ENCODE data around the gene CDS2. TPM values are rescaled to one million over a fixed set of nuclear protein-coding genes. Genes with fewer than 3 reads are reported as not detected.

CDS2 gene
- total RNA-seq, 1 donor from 2014 or later = 36.9 TPM

DNA sequence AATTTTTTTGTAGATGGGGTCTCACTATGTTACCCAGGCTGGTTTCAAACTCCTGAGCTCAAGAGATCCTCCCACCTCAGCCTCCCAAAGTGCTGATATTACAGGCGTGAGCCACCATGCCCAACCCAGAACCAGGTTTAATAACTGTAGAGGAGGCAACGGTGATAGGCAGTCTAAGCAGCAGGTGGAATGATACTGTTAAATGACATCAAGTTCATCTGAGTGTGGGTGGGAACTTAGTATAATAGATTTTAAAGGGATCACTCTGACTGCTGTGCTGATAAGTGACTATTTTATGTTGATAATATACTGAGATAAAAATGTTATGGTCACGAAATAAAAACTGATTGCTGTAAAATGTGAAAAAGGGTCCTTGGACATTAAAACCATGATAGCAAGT is 38.1 kb upstream of the CDS2 start:
- no peak for DNase-seq (ENCODE audit: low read depth)
- Histone ChIP-seq H3K36me3 (ENCODE audit: control insufficient read depth, insufficient read depth, low read length) (no peaks in the 10 kb centered on the region), H3K4me3 (ENCODE audit: low read depth, low read length) (no peak overlapping the region), H3K27me3 (ENCODE audit: control insufficient read depth, insufficient read depth, low read length) (no peaks in the 10 kb centered on the region)
- TF ChIP-seq CTCF (IDR thresholded peaks at IDR 0.05; ENCODE audit: insufficient read depth, low read length, poor library complexity, severe bottlenecking) = no peak

DNA sequence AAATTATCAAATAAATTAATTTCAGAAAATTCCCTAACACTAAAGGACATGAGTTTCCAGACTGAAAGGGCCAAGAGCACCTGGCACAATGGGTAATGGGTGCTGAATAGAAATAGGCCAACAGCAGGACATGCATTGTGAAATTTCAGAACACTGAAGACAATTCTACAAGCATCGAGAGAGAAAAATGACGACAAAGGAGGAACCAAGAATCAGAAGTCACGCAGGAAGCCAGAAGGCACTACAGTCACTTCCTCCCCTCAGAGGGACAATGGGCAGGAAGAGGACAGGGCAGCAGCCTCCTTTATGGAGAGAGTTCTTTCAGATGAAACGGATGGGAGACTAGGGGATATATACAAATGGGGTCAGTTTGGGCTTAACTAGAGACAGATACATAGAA is 36.6 kb upstream of the CDS2 start:
- no peak for DNase-seq (ENCODE audit: low read depth)
- H3K4me3 ChIP-seq (ENCODE audit: low read depth, low read length) = no peak overlapping the region
- TF ChIP-seq CTCF (IDR thresholded peaks at IDR 0.05; ENCODE audit: insufficient read depth, low read length, poor library complexity, severe bottlenecking) = no peak
- no peaks in the 10 kb centered on the region for H3K27me3 ChIP-seq (ENCODE audit: control insufficient read depth, insufficient read depth, low read length)
- H3K36me3 ChIP-seq (ENCODE audit: control insufficient read depth, insufficient read depth, low read length) = no peaks in the 10 kb centered on the region

DNA sequence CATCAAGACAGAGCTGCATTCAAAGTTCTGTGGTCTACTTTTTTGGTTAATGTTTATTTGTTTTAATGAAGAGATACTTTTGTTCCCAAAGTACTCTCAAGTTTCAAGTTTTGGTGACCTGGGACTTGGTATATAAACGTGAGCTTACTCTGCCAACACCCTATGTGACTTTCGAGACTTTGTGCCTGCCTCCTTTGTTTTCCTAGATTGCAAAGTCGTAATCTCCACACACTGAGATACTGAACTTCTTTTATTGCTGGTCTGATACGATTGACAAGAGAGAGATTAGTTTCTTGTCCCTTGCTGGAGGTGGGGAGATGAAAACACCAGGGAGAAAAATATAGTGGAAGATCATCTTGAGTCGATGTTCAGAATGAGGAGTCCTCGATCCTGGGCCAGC is 34.9 kb upstream of the CDS2 start:
- DNase-seq (ENCODE audit: low read depth) = no peak
- TF ChIP-seq CTCF (IDR thresholded peaks at IDR 0.05; ENCODE audit: insufficient read depth, low read length, poor library complexity, severe bottlenecking) = no peak
- H3K36me3 ChIP-seq (ENCODE audit: control insufficient read depth, insufficient read depth, low read length) = no peaks in the 10 kb centered on the region
- no peaks in the 10 kb centered on the region for H3K27me3 ChIP-seq (ENCODE audit: control insufficient read depth, insufficient read depth, low read length)
- H3K4me3 ChIP-seq (ENCODE audit: low read depth, low read length) = no peak overlapping the region

DNA sequence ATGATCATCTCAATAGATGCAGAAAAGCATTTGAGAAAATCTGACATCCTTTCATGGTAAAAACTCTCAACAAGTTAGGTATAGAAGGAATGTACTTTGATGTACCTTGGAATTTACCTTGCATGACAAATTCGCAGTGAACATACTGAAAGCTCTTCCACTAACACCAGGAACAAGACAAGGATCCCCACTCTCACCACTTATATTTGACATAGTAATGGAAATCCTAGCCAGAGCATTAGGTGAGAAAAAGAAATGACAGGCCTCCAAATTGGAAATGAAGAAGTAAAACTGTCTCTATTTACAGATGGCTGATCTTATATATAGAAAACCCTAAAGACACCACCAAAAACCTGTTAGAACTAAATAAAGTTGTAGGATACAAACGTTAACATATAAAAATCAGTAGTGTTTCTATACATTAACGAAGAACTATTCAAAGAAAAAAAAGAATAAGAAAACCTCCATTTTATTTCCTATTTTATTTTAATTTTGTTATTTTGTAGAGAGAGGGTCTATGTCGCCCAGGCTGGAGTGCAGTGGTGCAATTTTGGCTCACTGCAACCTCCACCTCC is 34.0 kb upstream of the CDS2 start:
- no peak for TF ChIP-seq CTCF (IDR thresholded peaks at IDR 0.05; ENCODE audit: insufficient read depth, low read length, poor library complexity, severe bottlenecking)
- Histone ChIP-seq H3K4me3 (ENCODE audit: low read depth, low read length) (no peak overlapping the region), H3K36me3 (ENCODE audit: control insufficient read depth, insufficient read depth, low read length) (no peaks in the 10 kb centered on the region), H3K27me3 (ENCODE audit: control insufficient read depth, insufficient read depth, low read length) (no peaks in the 10 kb centered on the region)
- DNase-seq (ENCODE audit: low read depth) = no peak

DNA sequence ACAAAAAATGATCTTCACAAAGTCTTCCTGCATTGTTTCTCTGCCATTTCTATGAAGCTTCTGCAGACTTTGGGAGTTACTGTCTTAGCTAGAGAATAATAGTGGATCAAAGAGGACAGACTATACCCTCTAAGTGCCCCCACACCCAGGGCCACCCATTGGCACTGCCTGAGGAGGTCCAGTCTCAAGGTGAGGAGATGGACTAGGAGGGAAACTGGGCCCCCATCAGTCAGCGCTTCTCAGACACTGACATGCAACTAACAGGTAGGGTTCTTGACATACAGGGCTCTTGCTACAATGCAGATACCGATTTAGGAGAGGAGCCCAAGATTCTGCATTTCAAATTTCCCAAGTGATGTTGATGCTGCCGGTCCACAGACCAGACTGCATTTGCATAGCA is 31.4 kb upstream of the CDS2 start:
- no peak for DNase-seq (ENCODE audit: low read depth)
- Histone ChIP-seq H3K36me3 (ENCODE audit: control insufficient read depth, insufficient read depth, low read length) (peaks cover 1% of the 10 kb centered on the region), H3K27me3 (ENCODE audit: control insufficient read depth, insufficient read depth, low read length) (no peaks in the 10 kb centered on the region), H3K4me3 (ENCODE audit: low read depth, low read length) (no peak overlapping the region)
- TF ChIP-seq CTCF (IDR thresholded peaks at IDR 0.05; ENCODE audit: insufficient read depth, low read length, poor library complexity, severe bottlenecking) = no peak

GRCh38 chr20:5095931-5096330 is 30.9 kb upstream of the CDS2 start:
- no peak for DNase-seq (ENCODE audit: low read depth)
- TF ChIP-seq CTCF (IDR thresholded peaks at IDR 0.05; ENCODE audit: insufficient read depth, low read length, poor library complexity, severe bottlenecking) = no peak
- Histone ChIP-seq H3K36me3 (ENCODE audit: control insufficient read depth, insufficient read depth, low read length) (peaks cover 1% of the 10 kb centered on the region), H3K27me3 (ENCODE audit: control insufficient read depth, insufficient read depth, low read length) (no peaks in the 10 kb centered on the region), H3K4me3 (ENCODE audit: low read depth, low read length) (no peak overlapping the region)
